GM19043 (cell line): ENCODE measurements around the gene KRTAP6-3.

Source experiments
- ATAC-seq: cut with Tn5 transposase; IDR thresholded peaks from one replicate; pipeline ENCODE4 v1.9.1; 2021; ENCODE audit warnings: low read depth; ENCODE audit not compliant: unreplicated experiment

The KRTAP6-3 gene

GRCh38 chr21:30623362-30623761, 31.1 kb downstream of the KRTAP6-3 start:
- no peak for ATAC-seq

- ATAC-seq = no peak
These were observed 33.4 kb downstream of the KRTAP6-3 start for GRCh38 chr21:30625449-30626165.

GRCh38 chr21:30628109-30628508, 35.9 kb downstream of the KRTAP6-3 start:
- ATAC-seq = no peak

- no peak for ATAC-seq
These were observed 37.0 kb downstream of the KRTAP6-3 start for GRCh38 chr21:30629200-30629599.

- no peak for ATAC-seq
These were observed 42.7 kb downstream of the KRTAP6-3 start, which contains the start of gene KRTAP20-2 for GRCh38 chr21:30634906-30635305. KRTAP20-2 (plus strand) TSS chr21:30635206; CDS start chr21:30635264, 58 bp downstream.

GRCh38 chr21:30638686-30639085, 46.4 kb downstream of the KRTAP6-3 start:
- ATAC-seq = no peak

GRCh38 chr21:30642564-30642963, 50.3 kb downstream of the KRTAP6-3 start, which contains the start of gene KRTAP20-3:
KRTAP20-3 (plus strand) TSS chr21:30642864.
- no peak for ATAC-seq
